GM19467 (cell line): ENCODE results near the gene SRSF9.
"Not testable (repeated sequence)": the region's sequence is repeated elsewhere in the genome, so short reads cannot be mapped to it uniquely, and the experiment has no call there.

Experiments used
- ATAC-seq: cut with Tn5 transposase; IDR thresholded peaks from one replicate; pipeline ENCODE4 v1.9.1; 2021; ENCODE audit warnings: mild to moderate bottlenecking, moderate library complexity; ENCODE audit not compliant: unreplicated experiment

SRSF9 gene

DNA sequence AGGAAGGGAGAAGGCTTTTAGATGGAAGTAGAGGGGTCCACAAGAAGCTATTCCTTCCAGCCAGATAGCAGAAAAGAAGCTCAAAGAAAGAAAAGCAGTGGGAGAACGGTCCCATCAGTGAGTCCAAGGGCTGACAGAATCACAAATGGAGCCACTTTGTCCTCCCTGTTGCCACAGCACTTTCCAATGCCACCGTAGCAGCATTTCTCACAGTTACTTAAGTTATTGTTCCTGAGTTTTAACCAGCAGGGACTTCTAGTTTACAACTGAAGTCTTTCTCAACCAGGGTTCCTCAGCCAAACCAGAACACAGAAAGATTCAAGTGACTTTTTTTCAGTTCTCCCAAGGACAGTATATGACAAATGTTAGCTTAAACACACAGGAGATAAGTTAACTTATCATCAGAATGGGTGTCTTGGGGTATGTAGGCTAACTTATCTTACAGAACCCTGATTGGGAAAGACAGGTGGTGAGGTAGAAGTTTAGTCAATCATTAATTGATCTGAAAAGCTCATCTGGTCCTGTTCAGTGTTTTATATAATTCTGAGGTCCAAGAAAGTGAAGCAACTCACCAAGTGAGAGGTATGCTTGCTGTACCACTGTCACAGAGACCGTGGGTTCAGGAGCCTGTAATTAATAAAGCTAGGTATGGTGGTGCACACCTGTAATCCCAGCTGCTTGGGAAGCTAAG is 16.3 kb downstream of the SRSF9 start:
- no peak for ATAC-seq

DNA sequence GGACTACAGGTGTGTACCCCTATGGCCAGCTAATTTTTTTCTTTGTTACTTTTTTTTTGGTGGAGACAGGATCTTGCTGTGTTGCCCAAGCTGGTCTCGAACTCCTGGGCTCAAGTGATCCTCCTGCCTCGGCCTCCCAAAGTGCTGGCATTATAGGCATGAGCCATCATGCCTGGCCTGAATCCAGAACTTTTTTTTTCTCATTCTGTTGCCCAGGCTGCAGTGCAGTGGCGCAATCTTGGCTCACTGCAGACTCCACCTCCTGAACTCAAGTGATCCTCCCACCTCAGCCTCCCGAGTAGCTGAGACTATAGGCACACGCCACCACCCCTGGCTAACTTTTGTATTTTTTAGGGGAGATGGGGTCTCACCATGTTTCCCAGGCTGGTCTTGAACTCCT is 17.0 kb downstream of the SRSF9 start:
- not testable (repeated sequence) for ATAC-seq

DNA sequence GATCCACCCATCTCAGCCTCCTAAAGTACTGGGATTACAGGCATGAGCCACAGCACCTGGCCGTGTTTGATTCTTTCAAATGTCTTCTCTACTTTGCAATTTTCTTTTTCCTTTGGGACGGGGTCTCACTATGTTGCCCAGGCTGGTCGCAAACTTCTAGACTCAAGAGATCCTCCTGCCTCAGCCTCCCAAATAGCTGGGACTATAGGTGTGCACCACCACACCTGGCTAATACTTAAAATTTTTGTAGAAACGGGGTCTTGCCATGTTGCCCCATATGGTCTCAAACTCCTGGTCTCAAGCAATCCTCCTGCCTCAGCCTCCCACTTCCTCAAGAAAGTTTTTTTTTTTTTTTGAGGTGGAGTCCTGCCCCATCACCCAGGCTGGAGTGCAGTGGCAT is 21.6 kb downstream of the SRSF9 start:
- no peak for ATAC-seq

DNA sequence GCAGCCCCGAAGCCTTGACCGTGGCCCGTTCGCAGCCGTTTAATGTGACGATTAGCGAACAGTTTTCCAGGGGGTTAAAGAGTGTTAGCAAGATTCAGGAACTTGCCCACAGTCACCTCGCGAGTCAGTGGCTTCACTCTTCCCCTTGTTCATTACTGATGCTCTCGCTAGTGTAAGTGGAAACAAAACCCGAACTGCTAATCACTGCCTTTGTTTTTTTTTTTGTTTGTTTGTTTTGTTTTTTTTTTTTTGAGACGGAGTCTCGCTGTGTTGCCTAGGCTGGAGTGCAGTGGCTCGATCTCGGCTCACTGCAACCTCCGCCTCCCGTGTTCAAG is 22.7 kb downstream of the SRSF9 start:
- not testable (repeated sequence) for ATAC-seq

DNA sequence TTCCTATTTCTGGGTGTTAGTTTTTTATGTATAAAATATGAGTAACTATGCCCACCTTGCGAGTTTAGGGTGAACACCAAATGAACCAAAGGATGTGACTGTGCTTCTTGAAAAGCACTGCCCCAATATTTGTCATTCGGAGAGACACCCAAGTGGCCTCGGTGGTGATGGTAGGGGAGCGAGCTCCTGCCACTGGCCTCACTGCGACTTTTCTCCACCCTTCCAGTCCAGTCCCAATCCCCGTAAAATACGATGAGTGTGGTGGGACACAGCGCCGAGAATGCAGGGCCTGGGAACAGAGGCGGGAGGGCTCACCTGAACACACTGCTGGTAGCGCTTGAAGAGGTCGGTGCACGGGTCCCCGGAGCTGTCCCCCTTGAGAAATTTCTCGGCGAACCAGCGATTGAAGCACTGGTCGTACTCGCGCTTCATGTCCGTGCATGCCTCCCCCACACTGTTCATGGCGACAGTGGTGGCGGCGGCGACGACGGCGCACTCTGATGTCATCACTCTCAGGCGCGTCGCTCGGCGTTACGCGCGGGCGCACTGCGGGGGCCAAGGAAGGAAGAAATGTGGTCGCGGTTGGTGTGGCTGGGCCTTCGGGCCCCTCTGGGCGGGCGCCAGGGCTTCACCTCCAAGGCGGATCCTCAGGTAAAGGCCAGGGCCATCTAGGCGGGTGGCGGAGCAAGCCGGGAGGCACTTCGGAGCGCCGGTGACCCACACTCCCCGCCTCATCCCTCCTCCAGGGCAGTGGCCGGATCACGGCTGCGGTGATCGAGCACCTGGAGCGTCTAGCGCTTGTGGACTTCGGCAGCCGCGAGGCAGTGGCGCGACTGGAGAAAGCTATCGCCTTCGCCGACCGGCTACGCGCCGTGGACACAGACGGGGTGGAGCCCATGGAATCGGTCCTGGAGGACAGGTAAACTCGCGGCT is 23.4 kb downstream of the SRSF9 start, which contains the start of the genes GATC and TRIAP1:
GATC (plus strand) TSS at position 534 of the 933 bp plus-strand sequence; CDS start at position 571, 37 bp downstream.
TRIAP1 (minus strand) TSS at position 474 of the 933 bp plus-strand sequence; CDS start at position 462, 12 bp downstream.
- peak; percentile 93 for ATAC-seq

DNA sequence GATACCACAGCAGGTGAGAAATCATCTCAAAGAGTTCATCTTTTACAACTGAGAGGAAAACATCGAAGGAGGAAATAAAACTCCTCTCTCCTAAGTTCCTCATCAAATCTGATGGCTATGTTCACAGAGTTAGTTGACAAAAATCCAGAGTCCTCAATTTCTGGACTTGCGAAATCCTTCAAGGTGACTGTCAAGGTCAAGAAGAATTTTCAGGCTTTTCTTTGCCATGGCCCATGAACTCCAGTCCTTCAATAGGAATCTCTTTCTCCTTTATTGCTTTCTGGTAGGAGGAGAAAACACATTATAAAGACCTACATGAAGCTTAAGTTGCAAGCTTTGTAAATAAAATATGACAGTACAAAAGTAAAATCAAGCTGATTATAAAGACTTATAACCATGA is 24.9 kb downstream of the SRSF9 start:
- ATAC-seq: no peak

DNA sequence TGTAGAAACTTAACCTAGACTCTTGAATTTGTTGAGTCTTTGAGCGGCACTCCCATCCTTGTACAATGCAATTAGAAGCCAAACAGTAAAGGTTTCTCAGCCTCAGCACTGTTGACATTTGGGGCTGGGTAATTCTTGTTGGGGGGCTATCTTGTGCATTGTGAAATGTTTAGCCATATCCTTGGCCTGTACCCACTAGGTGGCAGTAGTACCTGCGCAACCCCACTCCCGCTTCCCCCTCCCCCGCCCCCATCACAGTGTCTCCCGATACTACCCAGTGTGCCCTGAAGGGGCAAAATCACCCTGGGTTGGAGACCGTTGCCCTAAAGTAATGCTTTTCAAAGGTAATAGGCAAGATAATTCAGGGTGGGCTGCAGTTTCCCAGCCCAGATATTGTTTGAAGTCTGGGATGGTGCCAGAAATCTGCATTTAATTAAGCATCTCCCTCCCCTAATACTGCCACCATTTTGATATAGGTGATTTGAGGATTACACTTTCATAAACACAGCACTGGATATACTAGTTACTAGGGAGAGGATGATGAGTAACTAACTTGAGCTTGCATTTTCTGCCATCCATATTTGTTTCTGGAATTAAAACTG is 29.8 kb downstream of the SRSF9 start:
- ATAC-seq: no peak

DNA sequence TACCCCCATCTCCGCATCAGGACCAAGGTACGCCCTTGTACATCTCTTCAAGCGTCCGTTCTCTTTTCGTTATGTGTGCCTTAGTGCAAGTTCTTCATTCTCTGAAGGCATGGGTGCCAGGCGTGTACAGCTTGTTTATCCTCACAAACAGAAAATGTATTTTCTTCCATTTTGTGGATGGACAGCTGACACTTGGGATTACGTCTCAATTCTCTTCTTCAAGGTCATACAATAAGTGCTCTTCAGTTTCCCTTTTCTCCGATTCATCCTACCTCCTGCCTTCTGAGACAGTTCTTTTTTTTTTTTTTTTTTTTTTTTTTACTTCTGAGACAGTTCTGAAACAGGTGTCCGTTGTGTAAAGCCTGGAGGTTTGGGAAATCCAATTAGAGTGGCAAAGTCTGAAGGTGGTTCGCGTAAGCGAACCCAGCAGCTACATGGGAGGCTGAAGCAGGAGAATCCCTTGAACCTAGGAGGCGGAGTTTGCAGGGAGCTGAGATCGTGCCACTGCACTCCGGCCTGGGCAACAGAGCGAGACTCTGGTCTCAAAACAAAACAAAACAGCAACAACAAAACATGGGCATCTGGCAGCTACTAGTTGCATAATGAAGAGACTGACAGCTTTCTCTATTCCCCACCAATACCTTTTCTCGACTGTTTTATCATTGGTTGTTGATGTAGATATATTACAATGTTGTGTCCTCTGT is 30.9 kb downstream of the SRSF9 start:
- ATAC-seq: no peak

DNA sequence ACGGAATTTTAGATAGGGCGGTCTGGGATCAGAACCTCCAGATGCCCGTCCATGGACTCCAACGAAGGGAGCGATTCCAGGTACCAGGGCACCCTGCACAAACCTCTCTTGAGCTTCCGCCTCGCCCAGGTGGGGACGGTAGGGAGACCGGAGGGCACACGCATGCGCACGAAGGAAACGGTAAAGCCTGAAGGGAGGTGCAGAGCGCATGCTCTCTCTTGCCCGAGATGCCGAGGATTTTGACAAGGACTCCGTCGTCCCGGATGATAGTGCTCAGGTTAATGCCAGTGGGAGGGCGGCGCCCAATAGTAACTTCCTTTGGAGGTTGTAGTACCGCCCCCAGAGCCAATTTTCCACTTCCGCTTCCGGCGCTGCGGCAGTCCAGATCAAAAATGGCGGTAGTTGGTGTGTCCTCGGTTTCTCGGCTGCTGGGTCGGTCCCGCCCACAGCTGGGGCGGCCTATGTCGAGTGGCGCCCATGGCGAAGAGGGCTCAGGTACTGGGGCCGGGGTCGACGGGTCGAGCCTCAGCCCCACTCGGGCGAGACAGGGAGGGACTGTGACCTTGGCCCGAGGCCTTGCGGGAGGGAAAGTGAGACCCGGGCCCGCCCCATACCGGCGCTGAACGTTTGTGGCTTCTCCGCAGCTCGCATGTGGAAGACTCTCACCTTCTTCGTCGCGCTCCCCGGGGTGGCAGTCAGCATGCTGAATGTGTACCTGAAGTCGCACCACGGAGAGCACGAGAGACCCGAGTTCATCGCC is 31.6 kb downstream of the SRSF9 start, which contains the start of gene COX6A1:
COX6A1 (plus strand) TSS at position 379 of the 760 bp plus-strand sequence; CDS start at position 393, 14 bp downstream.
- peak; percentile 95 for ATAC-seq

DNA sequence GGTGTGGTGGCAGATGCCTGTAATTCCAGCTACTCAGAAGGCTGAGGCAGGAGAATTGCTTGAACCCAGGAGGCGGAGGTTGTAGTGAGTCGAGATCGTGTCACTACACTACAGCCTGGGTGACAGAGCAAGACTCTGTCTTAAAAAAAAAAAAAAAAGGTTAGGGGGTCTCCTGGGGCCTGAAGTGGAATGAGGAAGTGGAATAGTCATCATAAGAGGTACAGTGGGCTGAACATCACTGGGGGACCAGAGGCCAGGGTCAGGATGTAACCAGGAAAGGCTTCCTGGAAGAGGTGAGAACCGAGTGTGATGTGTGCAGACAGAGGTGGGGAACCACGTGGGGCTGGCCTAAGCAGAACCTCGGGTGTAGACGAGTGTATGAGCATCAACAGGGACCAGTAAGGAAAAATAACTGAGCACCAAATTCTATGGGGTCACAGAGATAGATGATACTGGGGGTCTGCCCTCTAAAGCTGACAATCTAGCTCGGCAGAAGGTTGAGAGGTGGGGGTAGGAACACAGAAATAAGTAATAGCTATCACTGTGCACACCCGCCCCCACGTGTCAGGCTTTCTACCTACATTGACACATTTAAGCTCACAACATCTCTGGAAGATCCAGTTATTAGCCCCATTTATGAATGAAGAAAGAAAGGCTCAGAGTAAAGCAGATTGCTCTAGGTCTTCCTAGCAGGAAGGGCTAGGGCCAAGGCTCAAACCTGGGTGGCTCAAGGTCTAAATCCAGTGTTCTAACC is 36.6 kb downstream of the SRSF9 start:
- ATAC-seq: no peak

DNA sequence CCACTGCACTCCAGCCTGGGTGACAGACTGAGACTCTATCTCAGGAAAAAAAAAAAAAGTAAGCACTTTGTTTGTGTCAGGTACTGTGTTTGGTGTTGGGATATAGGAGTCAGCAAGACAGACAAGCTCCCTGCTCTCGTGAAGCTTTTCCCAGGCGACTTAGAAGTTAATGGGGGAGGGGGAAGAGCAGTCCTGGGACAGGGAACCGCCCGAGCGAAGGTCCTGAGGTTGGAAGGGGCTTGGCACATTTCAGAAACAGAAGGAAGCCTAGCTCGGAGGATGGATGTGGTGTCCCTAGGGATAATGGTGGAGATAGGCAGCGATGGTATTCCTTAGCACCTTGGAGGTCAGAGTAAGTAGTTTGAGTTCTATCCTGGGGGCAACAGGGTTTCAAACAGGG is 40.2 kb downstream of the SRSF9 start:
- no peak for ATAC-seq

DNA sequence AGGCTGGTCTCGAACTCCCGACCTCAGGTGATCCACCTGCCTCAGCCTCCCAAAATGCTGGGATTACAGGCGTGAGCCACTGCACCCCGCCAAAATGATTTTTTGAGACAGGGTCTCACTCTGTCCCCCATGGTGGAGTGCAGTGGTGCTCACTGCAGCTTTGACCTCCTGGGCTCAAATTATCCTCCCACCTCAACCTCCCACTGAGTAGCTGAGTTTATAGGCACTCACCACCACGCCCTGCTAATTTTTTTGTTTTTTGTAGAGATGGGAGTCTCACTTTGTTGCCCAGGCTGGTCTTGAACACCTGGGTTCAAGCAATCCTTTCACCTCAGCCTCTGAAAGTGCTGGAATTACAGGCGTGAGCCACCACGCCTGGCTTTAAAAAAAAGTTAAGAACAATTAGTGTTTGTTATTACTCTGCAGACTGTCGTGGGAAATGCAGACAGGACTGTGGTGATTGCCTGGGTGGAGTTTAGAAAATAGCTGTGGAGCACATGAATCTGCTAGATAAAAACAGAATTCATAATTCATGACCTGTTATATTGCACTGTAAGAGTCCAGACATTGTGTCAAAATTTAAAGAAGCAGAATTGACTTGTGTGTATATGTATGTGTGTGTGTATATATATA is 40.8 kb downstream of the SRSF9 start:
- ATAC-seq: no peak

DNA sequence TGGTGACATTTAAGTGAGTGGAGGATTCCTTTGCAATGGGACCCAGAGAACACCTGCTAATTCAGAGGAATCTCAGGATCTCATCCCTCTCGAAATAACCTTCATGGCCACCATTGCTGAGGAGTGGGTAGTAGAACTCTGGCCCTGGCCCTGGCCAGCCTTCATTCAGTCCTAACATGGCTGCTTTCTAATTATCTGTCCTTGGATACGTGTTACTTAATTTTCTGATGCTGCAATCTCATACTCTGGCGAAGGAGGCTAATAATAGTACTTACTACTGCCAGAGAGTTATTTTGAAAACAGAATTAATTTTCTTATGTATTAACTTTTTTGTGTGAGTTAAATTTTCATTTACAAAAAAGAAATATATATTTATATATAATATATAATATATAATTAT is 43.8 kb downstream of the SRSF9 start:
- no peak for ATAC-seq

DNA sequence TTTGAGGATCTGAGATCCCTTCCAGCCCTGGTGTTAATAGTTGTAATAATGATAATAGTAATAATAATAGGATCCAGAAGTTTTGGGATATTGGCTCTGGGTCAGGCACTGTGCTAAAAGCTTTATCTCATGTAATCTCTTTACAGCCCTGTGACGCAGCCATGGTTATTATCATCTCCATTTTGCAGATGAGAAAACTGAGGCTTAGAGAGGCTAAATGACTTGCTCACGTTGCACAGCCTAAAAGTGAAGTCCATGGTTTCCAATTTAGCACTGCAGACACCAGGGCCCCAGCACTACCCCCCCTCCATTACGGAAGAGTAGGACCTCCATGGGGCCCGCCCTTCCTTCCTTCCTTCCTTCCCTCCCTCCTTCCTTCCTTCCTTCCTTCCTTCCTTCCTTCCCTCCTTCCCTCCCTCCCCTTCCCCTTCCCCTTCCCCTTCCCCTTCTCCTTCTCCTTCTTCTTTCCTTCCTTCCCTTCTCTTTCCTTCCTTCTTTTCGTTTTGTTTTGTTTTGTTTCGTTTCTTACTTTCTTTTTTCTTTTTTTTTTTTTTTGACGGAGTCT is 46.6 kb downstream of the SRSF9 start:
- ATAC-seq: no peak

DNA sequence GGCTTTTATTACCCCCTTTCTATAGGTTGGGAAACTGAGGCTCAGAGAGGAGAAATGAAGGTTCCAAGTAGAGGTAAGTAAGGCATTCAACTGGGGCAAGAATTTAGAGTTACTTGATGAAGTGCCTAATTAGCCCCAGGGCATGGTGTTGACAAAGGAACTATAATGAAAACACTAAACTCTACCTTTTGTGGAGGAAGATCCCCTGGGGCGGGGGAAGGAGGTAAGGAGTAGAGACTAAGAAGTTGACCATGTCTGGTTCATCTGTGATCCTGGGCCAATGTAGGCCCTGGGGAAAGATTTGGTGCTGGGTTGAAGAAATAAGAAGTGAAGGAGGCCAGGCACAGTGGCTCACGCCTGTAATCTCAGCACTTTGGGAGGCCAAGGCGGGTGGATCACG is 47.8 kb downstream of the SRSF9 start:
- no peak for ATAC-seq

DNA sequence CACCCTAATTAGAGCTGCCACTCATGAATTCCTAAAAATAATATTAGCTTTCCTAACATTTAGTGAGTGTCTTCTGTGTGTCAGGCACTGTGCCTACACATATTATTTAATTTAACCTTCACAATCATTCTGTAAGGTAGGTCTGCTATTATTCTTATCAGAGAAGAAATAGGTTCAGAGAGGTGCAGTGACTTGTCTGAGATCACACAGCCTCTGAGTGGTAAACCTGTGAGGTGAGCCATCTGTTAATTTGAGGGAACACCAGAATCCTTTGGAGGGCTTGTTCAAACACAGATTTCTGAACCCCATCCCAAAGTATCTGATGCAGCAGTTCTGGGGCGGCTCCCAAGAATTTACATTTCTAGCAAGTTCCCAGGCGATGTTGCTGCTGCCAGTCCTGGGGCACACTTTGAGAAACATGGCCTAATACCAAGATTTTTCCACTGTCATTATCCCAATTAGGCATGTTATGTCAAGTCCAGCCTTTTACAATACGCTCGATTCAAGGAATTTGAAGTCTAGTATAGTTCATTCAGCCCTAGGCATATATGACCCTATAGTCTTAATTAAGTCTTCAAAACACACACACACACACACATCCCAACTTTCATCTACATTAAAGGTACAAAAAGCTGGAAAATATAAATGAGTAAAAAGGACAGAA is 51.5 kb downstream of the SRSF9 start:
- no peak for ATAC-seq

DNA sequence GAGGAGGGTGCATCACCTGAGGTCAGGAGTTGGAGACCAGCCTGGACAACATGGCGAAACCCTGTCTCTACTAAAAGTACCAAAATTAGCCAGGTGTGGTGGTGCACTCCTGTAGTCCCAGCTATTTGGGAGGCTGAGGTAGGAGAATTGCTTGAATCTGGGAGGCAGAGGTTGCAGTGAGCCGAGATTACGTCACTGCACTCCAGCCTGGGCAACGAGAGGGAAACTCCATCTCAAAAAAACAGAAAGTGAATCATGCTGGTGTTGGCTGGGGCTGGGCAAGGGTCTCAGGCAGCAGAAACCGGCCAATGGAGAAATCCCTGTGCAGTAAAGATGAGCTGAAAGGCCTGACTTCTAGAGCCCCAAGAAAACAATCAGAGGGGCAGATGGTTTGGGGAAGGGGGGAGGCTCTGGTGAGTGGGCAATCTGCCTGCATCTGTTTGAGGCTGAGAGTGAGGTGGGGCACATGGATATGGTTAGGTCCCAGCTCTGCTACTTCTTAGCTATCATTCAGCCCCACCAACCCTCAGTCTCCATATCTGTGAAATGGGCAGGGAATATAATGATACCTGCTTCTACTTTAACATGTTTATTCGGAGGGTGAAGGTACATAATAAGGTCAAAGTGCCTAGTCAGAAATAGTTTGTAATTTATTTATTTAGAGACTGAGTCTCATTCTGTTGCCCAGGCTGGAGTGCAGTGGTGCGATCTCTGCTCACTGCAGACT is 52.9 kb downstream of the SRSF9 start:
- ATAC-seq: no peak
